HG02571 (cell line): Measurements from ENCODE around the gene ADIPOR2.
A peak's percentile ranks its signal among the peaks of the same experiment; 100 is the strongest.

Experiments
- ATAC-seq: cut with Tn5 transposase; IDR thresholded peaks from one replicate; pipeline ENCODE4 v1.9.1; 2021; ENCODE audit warnings: mild to moderate bottlenecking, moderate library complexity; ENCODE audit not compliant: unreplicated experiment

The ADIPOR2 gene, protein sequence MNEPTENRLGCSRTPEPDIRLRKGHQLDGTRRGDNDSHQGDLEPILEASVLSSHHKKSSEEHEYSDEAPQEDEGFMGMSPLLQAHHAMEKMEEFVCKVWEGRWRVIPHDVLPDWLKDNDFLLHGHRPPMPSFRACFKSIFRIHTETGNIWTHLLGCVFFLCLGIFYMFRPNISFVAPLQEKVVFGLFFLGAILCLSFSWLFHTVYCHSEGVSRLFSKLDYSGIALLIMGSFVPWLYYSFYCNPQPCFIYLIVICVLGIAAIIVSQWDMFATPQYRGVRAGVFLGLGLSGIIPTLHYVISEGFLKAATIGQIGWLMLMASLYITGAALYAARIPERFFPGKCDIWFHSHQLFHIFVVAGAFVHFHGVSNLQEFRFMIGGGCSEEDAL

DNA sequence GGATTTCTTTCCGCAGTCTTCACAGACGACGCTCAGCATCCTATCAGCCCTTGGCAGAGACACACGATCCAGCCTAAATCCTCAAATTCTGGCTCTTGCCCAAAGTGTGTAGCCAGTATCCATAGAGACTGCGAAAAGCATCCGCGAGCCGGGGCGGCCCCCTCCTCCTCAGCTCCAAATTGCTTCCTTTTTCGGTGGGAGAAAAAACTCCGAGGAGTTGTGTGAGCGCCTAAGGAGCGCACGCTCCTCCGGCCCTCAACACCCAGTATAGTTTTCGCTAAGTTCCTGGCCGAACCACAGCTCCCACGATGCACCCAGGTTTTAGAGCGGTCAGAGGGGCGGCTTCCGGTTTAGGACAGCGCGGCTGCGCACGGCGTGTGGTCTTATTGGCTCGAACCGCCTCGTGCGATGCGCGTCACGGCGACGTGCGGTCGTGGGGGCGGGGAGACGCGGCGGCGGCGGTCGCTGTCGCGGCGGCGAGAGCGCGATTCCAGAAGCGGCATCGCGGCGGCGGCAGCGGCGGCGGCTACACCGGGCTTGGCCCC, at the start of gene ADIPOR2:
Gene ADIPOR2 (plus strand): TSS at position 493 of the 545 bp plus-strand sequence. CDS start 63,274 bp downstream, outside the sequence.
- ATAC-seq = peak; percentile 93

DNA sequence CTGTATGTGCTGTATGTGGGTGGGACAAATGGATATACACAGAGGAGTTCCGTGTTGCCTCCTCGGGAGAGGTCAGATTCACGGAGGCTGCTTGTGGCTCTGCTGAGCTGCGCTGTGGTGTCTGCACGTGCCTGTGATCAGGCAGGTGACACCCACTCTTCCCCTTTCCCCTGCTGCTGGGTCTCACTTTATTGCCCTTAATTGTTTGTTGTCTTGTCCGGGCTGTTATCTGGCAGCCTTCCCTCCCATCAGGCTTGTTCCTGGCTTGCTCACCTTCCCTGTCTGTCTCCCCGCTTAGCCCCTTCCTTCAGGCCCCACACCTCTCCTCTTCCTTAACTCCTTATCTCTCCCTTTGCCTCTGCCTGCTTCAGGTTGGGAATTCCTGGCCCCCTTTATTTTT, 48.4 kb upstream of the ADIPOR2 start:
- ATAC-seq = no peak

DNA sequence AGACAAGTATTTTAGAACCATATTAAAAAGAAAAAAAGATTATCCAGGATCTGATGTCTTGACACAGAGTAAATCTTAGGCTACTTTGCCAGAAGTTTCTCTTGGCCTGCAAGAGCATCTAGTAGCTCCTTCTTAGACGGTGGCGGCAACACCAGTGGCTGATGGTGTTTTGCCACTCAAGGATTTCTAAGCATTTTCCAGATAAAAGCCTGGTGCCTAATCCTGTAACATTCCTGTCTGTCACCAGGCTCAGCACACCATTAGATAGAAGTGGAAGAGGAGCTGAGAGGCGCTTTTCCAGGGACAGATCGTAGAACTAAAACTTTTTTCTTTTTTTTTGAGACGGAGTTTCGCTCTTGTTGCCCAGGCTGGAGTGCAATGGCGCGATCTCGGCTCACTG, 47.8 kb upstream of the ADIPOR2 start:
- ATAC-seq = no peak

DNA sequence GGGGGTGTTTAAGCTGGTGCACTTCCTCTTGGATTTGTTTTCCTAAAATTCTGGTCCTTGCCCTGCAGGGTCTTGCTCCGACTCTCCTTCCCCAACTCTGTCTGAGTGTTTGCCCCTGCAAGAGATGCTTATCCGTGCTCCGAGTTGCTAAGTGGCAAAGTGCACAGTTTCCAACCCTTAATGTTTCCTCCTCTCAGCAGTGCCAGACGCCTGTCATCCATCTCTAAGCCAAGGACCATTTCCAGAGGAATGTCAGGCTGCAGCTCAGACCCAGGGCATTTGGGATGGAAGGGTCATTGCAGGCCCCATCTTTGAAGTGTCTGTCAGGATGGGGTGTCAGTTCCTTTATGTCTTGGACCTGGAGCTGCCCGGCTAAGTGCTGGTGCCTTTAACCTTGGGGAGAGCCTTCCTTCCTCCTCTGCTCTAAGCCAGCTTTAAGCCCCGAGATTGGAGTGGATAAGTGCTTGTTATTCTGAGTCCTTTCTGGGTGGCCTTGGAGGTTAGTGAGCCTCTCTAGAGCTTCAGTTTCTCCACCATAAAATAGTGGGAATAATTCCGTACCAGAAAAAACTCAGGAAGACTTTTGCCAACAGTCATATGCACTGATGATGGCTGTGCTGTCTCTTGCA, 46.9 kb upstream of the ADIPOR2 start:
- ATAC-seq = no peak

DNA sequence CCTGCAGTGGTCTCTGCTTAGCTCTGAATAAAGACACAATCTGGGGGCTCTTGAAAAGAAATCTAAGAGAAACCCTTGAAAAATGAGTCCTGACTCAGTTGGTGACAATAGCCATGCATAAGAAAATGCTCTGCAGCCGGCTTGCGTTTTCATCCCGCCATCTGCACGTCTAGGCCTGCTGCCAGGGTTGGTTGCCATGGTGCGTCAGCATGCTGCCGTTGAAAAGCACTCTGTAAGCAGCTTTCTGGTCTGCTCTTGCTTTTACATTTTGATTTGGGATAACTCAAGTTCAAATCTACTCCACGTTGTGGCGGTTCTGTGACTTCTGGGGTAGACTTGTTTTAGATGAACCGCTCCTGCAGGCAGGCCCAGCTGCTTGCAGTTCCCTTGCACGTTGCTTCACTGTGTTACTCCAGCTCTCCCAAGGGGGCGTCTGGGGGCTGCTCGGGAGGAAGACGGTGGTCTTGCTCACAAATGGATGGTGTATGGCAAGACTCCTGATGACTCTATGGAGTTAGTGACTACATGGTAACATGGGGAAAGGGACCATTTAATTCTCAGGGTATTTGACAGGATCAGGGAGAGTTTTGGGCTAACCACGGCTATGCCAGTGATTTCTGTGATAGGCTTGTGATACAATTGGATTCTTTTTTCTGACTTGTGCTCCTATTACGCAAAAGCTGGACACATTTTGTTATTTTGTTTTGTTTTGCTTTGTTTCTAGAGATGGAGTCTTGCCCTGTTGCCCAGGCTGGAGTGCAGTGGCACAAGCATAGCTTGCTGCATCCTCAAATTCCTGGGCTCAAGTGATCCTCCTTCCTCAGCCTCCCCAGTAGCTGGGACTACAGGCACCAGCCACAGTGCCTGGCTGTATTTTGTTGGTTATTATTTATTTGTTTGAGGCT, 46.1 kb upstream of the ADIPOR2 start:
- ATAC-seq = no peak

DNA sequence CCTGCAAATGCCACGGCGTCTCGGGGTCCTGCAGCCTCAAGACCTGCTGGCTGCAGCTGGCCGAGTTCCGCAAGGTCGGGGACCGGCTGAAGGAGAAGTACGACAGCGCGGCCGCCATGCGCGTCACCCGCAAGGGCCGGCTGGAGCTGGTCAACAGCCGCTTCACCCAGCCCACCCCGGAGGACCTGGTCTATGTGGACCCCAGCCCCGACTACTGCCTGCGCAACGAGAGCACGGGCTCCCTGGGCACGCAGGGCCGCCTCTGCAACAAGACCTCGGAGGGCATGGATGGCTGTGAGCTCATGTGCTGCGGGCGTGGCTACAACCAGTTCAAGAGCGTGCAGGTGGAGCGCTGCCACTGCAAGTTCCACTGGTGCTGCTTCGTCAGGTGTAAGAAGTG, 45.1 kb upstream of the ADIPOR2 start:
- no peak for ATAC-seq

DNA sequence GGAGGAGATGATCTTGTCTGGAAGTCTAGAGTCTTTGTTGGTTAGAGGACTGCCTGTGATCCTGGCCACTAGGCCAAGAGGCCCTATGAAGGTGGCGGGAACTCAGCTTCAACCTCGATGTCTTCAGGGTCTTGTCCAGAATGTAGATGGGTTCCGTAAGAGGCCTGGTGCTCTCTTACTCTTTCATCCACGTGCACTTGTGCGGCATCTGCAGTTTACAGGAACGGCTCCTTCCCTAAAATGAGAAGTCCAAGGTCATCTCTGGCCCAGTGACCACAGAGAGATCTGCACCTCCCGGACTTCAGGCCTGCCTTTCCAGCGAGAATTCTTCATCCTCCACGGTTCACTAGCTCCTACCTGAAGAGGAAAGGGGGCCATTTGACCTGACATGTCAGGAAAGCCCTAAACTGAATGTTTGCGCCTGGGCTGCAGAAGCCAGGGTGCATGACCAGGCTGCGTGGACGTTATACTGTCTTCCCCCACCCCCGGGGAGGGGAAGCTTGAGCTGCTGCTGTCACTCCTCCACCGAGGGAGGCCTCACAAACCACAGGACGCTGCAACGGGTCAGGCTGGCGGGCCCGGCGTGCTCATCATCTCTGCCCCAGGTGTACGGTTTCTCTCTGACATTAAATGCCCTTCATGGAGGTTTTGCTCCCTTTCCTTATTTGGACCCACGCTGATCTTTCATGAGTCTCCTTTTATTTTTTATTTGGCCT, 44.1 kb upstream of the ADIPOR2 start:
- no peak for ATAC-seq

DNA sequence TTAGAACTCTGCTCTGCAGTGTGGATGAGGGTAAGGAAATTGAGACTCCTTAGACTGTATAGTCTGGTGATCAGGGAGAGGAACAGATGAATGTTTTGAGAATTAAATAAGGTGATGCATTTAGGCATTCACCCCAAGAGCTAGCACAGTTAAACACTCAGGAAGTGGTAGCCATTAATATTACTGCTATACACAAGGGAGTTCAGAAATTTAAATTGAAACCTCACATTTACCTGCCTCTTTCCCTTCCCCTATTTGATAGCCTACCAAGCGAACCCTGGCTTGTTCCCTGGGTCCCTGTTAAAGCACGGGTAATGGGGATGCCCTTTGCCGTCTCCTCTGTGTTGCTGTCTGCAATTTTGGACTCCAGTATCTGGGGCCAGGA, 43.6 kb upstream of the ADIPOR2 start:
- ATAC-seq = no peak

DNA sequence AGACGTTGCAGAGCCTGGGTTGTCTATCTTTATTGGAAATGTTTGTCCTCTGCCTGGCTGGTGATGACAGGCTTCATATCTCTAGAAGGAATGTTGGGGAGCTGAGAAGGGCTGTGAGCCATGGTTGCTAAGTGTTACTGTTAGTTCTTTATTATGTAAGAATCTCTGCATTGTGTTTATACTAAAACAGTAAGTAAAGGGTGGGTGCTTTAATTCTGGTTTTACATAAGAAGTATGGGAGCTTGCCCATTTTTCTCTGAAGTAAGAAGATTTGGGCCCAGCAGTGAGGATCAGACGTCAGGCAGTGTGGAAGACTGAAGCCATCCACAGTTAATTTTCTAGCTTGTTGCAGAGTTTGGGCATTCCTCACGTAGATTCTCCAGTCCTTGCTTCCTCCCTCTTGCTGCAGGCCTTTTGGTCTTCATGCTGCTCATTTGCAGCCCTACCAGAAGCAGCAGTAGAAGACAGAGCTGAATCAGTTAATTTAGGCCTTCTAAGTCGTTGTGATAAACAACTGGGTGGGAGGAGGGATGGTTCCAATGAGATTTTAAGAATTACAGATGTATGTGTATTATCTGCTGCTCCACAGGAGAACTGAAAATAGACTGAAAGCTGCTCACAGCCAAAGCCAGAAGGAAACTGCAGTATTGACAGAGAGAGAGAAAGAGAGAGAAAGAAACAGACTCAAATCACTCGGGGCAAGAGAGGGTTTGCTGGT, 40.5 kb upstream of the ADIPOR2 start:
- ATAC-seq = no peak

DNA sequence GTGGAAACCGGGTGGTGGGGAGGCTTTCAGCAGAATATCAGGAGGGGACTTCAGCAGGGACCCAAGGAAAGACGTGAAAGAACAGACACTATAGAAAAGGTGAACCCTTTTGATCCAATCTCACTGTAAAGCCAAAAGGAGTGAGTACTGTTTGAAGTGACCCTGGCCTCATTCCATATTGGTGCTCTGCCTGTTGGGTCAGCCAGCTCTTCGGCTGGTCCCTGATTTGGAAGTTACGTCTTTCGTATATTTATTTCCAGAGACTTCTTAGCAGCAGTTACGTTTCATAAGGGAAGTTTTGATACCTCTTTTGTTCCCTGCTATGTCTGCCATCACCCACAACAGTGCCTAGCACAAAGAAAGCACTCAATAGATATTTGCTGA, 39.9 kb upstream of the ADIPOR2 start:
- ATAC-seq = no peak

DNA sequence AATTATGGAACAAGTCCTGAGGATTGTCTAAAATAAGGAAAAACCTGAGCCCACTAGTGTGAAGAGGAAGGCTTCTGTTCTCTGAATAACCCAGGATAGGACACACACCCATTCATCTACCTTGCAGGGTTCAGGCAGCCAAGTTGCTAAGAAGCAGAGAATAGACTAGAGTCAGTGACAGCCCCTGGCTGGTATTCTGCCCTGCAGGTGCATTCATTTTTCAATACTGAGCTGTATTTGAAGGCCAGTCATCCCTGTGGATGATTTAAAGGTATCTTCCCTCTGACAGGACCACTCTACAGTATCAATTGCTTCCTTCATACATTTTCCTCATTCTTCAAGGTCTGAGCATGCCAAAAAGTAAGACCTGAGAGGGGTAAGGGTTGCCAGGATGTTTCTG, 38.9 kb upstream of the ADIPOR2 start:
- ATAC-seq = no peak

DNA sequence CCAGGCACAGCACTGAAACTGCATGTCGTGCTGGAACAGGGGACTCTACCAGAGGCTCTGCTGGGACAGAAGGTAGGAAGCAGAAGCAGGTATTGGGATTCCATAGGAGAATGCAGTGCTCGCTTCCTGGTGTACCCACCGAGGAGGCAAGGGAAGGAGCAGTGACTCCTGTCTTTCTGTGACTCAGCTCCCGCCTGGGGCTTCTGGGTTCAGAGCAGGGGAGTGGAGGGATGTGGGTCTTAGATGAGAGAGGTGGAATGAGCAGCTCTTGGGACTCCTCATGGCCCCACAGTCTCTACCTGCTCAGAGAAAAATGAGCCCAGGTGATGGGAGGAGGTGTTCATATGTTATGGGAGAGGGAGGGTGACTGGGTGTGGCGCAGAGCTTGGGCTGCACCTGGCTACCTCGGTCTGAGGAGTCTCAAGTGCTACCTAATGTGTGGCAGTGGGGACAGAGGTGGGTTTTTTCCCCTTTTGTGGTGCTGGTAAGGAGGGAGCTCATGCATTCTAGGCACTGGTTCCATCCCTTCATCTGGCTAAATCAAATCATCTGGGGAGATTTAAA, 35.6 kb upstream of the ADIPOR2 start:
- no peak for ATAC-seq

DNA sequence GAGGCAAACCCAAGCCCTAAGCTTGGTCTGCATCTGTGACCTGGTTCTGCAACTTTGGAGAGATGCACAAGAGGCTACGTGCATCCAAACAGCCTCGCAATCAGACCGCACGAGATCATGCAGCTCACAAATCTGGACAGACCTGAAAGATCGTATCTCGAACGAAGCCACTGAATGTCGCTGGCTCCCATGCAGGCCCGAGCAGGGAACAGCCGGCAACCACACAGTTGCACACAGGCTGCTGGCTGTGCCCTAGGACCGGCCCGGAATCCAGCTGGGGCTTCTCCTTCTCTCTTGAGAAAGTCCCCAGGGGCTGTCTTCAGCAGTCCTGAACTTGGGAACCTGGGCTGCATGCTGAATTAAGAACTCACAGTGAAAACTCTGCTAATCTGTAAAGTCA, 34.0 kb upstream of the ADIPOR2 start:
- no peak for ATAC-seq

DNA sequence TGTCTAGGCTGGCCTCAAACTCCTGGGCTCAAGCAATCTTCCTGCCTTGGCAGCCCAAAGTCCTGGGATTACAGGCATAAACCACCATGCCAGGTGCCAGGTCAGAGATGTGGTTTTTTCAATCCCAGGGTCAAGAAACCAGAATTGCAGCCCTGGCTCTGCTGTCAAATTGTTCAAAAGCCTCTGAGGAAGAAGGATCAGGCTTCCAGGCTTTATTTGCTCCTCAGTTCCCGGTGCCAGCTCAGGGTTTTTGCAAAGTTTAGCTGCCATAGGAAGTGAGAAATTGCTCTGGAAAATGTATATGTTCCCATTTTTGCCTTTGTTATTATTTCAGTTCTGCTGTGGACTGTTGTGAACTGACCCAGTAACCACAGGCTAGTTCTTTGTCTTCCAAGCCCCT, 33.2 kb upstream of the ADIPOR2 start:
- ATAC-seq = no peak

DNA sequence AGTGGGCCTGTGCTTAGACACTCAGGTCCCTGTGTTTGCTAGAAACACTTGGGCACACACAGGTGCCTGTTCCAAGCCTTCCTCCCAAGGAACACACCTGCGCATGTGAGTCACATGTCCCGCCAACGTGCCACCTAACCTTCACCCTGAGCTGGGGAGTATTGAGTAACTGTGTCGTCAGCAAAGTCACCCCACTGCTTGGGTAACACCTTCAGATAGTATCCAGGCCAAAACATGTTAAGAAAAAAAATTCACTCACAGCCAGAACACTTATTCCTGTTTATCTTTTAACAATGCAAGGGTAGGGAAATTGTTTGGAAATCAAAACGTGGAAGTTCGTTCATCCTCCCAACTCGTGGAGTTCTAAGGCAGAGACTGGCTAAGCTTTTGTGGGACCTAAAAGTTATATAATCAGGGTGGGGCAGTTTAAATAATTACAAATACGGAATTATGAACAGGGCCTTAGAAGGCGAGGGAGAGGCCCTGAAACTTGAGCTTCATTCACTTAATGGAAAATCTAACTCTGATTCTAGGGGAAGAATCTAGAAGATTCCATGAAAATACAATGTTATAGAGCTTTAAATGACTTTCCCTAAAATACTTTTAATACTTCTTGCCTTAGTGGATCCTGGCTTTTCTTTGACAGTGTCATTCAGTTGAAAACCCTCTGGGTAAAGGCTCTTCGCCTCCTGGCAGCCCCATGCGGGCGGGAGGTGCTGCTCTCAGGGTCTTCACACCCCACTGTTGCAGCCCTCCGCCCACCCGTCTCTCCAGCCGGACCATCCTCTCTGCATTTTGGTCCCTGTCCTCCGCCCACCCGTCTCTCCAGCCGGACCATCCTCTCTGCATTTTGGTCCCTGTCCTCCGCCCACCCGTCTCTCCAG, 30.3 kb upstream of the ADIPOR2 start:
- ATAC-seq = no peak

DNA sequence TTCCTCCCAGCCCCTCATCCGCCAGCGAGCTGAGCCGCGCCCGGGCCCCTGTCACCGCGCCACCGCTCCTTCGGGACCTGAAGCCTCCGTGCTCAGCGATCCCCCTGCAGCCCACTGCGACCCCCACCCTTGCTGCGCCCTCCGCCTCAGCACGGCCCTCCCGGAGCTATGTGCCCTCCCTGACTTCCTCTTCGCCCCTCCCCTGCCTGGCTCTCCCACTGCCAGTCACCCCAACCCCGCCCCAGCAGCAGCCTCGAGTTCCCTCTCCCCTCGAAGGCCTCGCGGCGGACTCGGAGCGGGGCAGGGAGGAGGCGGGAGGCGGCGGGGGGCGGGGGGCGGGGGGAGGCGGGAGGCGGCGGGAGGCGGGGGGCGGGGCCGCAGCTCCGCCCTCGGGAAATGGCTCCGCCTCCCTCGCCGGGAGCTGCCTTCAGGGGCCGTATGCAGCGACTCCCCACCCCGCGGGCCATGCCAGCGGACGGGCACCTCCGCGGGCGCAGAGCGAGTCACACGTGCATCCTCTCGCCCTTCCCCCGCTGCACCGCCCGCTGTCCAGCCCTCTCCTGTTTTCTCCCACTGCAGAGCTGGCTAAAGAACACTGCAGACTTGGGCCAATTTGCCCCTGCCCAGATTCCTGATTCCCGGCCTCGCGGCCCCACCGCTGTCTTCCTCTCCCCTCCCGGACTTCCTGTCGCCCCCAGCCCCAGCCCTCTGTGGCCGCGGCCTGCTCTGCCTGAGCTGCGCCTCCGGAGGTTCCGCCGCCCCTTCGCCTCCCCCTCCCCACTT, 29.1 kb upstream of the ADIPOR2 start:
- ATAC-seq = peak; percentile 73

DNA sequence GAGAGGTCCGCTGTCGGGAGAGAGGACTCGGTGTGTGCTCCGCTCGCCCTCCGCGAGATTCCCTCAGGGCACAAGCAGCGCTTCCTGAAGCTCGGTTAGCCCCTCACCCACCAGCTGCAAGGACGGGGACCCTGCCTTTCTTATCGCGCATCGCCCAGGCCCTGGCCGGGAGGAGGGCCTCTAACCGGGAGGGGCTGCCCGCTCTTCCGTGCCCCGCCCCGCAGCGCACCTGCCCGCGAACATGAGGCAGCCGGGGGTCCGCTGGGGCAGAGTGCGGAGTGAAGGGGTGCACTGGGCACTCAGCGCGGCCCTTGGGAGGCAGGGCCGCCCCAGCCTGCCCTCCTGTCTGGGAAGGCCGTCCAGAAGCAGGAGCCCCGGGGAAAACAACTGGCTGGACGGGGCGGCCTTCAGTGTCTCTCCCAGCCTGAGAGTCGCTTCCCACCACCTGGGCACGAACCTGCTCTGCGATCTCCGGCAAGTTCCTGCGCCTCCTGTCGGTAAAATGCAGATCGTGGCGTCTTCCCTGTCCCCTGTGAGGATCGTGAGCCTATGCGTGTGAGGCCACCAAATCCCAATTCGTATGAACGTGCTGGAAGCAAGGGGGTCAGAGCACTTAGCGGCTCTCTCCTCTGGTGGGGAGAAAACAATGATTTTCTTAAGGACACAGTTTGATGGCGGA, 28.0 kb upstream of the ADIPOR2 start:
- ATAC-seq = no peak
